Liver (tissue), 9 donors: ENCODE data around the gene C6orf89. TPM values are rescaled to one million over a fixed set of nuclear protein-coding genes. Genes with fewer than 3 reads are reported as not detected.

ENCODE experiments used
- DNase-seq: peaks from one replicate; pipeline ENCODE4 v3.0.0-alpha.2; 2017; ENCODE audit warnings: low spot score
- H3K27ac ChIP-seq, 2 donors: one replicate each; pipeline ENCODE4 v1.7.0; 2013; ENCODE audit warnings: inconsistent platforms in 2 of 2, low read length in 2 of 2, control low read depth in 1 of 2, low read depth in 1 of 2, mild to moderate bottlenecking in 1 of 2
- H3K27me3 ChIP-seq, 4 donors: one replicate each; pipeline versions ENCODE4 v1.6.1 to v1.7.0; 2013; ENCODE audit warnings: low read length in 3 of 4, inconsistent platforms in 1 of 4, mild to moderate bottlenecking in 1 of 4, moderate library complexity in 1 of 4; ENCODE audit not compliant: control insufficient read depth in 4 of 4, insufficient read depth in 4 of 4
- H3K36me3 ChIP-seq, 4 donors: one replicate each; pipeline versions ENCODE4 v1.6.1 to v1.7.0; 2013; ENCODE audit warnings: low read length in 3 of 4, mild to moderate bottlenecking in 3 of 4, low read depth in 1 of 4, moderate library complexity in 1 of 4; ENCODE audit not compliant: control insufficient read depth in 4 of 4, insufficient read depth in 3 of 4
- H3K4me1 ChIP-seq, 4 donors: one replicate each; pipeline versions ENCODE4 v1.6.1 to v1.7.0; 2013; ENCODE audit warnings: low read length in 3 of 4, mild to moderate bottlenecking in 3 of 4, moderate library complexity in 1 of 4; ENCODE audit not compliant: control insufficient read depth in 4 of 4, insufficient read depth in 4 of 4
- H3K4me3 ChIP-seq, 3 donors: one replicate each; pipeline versions ENCODE4 v1.6.1 to v1.7.0; 2013; ENCODE audit warnings: low read length in 3 of 3, control low read depth in 1 of 3, low read depth in 1 of 3, mild to moderate bottlenecking in 1 of 3
- H3K9ac ChIP-seq, 2 donors: one replicate each; pipeline ENCODE4 v1.7.0; 2013; ENCODE audit warnings: low read length in 2 of 2, mild to moderate bottlenecking in 2 of 2, moderate library complexity in 2 of 2, control low read depth in 1 of 2, low read depth in 1 of 2
- H3K9me3 ChIP-seq, 4 donors: one replicate each; pipeline versions ENCODE4 v1.6.1 to v1.7.0; 2013; ENCODE audit warnings: low read length in 3 of 4; ENCODE audit not compliant: control insufficient read depth in 4 of 4
- EGR1 ChIP-seq, 2 donors: IDR thresholded peaks; 2 replicates each; pipeline ENCODE4 v1.6.1; 2016 to 2018; ENCODE audit warnings: antibody characterized with exemption in 2 of 2, low read depth in 2 of 2
- FOXA1 ChIP-seq: IDR thresholded peaks from 2 replicates; pipeline ENCODE4 v1.6.1; 2016; ENCODE audit warnings: antibody characterized with exemption
- FOXA2 ChIP-seq: IDR thresholded peaks from 2 replicates; pipeline ENCODE4 v1.6.1; 2016; ENCODE audit warnings: antibody characterized with exemption
- GABPA ChIP-seq, 2 donors: IDR thresholded peaks in 1 of 2; conservative IDR thresholded peaks in 1 of 2; 2 replicates each; pipeline ENCODE4 v1.6.1; 2016; ENCODE audit warnings: antibody characterized with exemption in 2 of 2, mild to moderate bottlenecking in 1 of 2, moderate library complexity in 1 of 2
- HNF4A ChIP-seq, 2 donors: conservative IDR thresholded peaks; 2 replicates each; pipeline ENCODE4 v1.6.1; 2016; ENCODE audit warnings: antibody characterized with exemption in 2 of 2, mild to moderate bottlenecking in 2 of 2
- HNF4G ChIP-seq: IDR thresholded peaks from 2 replicates; pipeline ENCODE4 v1.6.1; 2016; ENCODE audit warnings: antibody characterized with exemption
- JUND ChIP-seq, 2 donors: IDR thresholded peaks; 2 replicates each; pipeline ENCODE4 v1.6.1; 2016; ENCODE audit warnings: antibody characterized with exemption in 2 of 2
- NR2F2 ChIP-seq: IDR thresholded peaks from 2 replicates; pipeline ENCODE4 v1.6.1; 2016; ENCODE audit warnings: antibody characterized with exemption
- RAD21 ChIP-seq, 2 donors: IDR thresholded peaks; 2 replicates each; pipeline ENCODE4 v1.6.1; 2016; ENCODE audit warnings: antibody characterized with exemption in 2 of 2, mild to moderate bottlenecking in 2 of 2
- RXRA ChIP-seq, 2 donors: IDR thresholded peaks; 2 replicates each; pipeline ENCODE4 v1.6.1; 2017 to 2018; ENCODE audit warnings: antibody characterized with exemption in 2 of 2, mild to moderate bottlenecking in 1 of 2
- SP1 ChIP-seq: IDR thresholded peaks from 2 replicates; pipeline ENCODE4 v1.6.1; 2018; ENCODE audit warnings: antibody characterized with exemption, mild to moderate bottlenecking
- TAF1 ChIP-seq: conservative IDR thresholded peaks from 2 replicates; pipeline ENCODE4 v1.6.1; 2016; ENCODE audit warnings: antibody characterized with exemption, mild to moderate bottlenecking
- YY1 ChIP-seq: IDR thresholded peaks from 2 replicates; pipeline ENCODE4 v1.6.1; 2016; ENCODE audit warnings: antibody characterized with exemption, mild to moderate bottlenecking
- WGBS: extraction: QIAGEN DNeasy Blood & Tissue Kit; methylation state at CpG from one replicate; pipeline ENCODE4 v1.1.7; 2013; 5-methylcytosine and 5-hydroxymethylcytosine counted together
- polyA plus RNA-seq, 2 donors: library from polyadenylated mRNA; stranded (reverse) in 1 of 2; unstranded in 1 of 2; fragments of 200-250 nt in 1 of 2; fragments of >200 nt in 1 of 2; fragmentation: Nextera tagmentation in 1 of 2; extraction: Ambion mirVana in 1 of 2; gene quantifications; one replicate each; pipeline versions ENCODE4 v1.2.1 to v1.2.3, GENCODE V29; 2013 to 2015
- total RNA-seq, 2 donors: library from RNA; depleted of rRNA; stranded (reverse); fragments of >200 nt; gene quantifications; one replicate each; pipeline ENCODE4 v1.2.3, GENCODE V29; 2014
- TF ChIP-seq, protein P1 (sequence below): IDR thresholded peaks from 2 replicates; pipeline ENCODE4 v1.6.1; 2016; ENCODE audit warnings: antibody characterized with exemption, mild to moderate bottlenecking
- TF ChIP-seq, protein P2 (sequence below): IDR thresholded peaks from 2 replicates; pipeline ENCODE4 v1.6.1; 2016; ENCODE audit warnings: antibody characterized with exemption
- TF ChIP-seq, protein P3 (sequence below): fragments of 150-350 bp; IDR thresholded peaks from 2 replicates; pipeline ENCODE4 v1.5.1; 2017; ENCODE audit warnings: improper control_type of control experiment, low read depth, low read length; ENCODE audit not compliant: missing input control
- TF ChIP-seq, protein P4 (sequence below): IDR thresholded peaks from 2 replicates; pipeline ENCODE4 v1.6.1; 2016; ENCODE audit warnings: antibody characterized with exemption
- donor health status: healthy.
- donor health status: healthy.
- donor health status: healthy.
- donor health status: healthy.
- donor health status: healthy.

C6orf89 gene
- total and polyA plus RNA-seq, 4 donors: 14.0 to 27.2 (median 21.0) TPM

DNA sequence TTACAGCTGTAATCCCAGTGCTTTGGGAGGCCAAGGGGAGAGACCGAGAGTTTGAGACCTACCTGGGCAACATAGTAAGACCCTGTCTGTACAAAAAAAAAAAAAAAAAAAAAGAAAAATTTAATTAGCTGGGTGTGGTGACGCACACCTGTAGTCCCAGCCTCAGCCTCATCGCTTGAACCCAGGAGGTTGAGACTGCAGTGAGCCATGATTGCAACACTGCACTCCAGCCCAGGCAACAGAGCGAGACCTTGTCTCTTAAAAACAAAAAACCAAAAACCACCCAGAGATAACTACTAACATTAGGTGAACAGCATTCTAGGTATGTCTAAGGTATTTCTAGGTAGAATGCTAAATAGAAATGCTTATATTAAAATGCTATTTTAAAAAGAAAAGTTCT lies 47.8 kb downstream of the C6orf89 start (continued):
- TF ChIP-seq, protein P1, sequence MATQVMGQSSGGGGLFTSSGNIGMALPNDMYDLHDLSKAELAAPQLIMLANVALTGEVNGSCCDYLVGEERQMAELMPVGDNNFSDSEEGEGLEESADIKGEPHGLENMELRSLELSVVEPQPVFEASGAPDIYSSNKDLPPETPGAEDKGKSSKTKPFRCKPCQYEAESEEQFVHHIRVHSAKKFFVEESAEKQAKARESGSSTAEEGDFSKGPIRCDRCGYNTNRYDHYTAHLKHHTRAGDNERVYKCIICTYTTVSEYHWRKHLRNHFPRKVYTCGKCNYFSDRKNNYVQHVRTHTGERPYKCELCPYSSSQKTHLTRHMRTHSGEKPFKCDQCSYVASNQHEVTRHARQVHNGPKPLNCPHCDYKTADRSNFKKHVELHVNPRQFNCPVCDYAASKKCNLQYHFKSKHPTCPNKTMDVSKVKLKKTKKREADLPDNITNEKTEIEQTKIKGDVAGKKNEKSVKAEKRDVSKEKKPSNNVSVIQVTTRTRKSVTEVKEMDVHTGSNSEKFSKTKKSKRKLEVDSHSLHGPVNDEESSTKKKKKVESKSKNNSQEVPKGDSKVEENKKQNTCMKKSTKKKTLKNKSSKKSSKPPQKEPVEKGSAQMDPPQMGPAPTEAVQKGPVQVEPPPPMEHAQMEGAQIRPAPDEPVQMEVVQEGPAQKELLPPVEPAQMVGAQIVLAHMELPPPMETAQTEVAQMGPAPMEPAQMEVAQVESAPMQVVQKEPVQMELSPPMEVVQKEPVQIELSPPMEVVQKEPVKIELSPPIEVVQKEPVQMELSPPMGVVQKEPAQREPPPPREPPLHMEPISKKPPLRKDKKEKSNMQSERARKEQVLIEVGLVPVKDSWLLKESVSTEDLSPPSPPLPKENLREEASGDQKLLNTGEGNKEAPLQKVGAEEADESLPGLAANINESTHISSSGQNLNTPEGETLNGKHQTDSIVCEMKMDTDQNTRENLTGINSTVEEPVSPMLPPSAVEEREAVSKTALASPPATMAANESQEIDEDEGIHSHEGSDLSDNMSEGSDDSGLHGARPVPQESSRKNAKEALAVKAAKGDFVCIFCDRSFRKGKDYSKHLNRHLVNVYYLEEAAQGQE: no peak

- Histone ChIP-seq H3K9ac (no peak overlapping the region), H3K4me1 (no peaks in the 10 kb centered on the region), H3K9me3 (no peaks in the 10 kb centered on the region), H3K4me3 (no peak overlapping the region), H3K36me3 (no peaks in the 10 kb centered on the region), H3K27ac (no peak overlapping the region), H3K27me3 (peaks cover 0 to 3% (median 0%) of the 10 kb centered on the region in 4 donors)
- no peak for DNase-seq
- 86% methylated on average over 7 of the region's 7 CpGs for WGBS
- TF ChIP-seq, protein P2, sequence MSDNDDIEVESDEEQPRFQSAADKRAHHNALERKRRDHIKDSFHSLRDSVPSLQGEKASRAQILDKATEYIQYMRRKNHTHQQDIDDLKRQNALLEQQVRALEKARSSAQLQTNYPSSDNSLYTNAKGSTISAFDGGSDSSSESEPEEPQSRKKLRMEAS: no peak
- TF ChIP-seq FOXA2 (no peak), SP1 (no peak), TAF1 (no peak), RAD21 (IDR thresholded peaks at IDR 0.05) (no peak)
Measured at GRCh38 chr6:36934901-36935300, 49.1 kb downstream of the C6orf89 start.

DNA sequence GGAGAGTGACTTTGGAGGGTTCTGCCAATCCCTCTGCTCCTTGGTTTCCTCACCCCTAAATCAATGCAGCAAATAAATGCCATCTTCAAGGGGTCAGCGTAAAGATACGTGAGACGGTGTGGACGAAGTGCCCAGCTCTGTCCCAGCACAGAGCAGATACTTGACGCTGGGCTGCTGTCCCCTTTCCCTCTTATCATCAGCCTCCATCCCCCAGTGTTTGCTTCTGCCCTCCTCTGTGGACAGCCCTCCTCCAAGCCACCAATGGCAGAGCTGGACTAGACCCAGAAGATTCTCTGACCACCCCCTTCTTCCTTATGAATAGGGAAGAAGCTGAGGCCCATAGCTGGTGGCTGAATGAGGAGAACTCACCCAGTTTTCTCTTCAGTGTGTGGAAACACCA lies 51.1 kb downstream of the C6orf89 start:
- no peak for DNase-seq
- Histone ChIP-seq H3K4me1 (no peaks in the 10 kb centered on the region), H3K27ac (no peak overlapping the region), H3K9me3 (no peaks in the 10 kb centered on the region), H3K9ac (no peak overlapping the region), H3K36me3 (no peaks in the 10 kb centered on the region), H3K4me3 (no peak overlapping the region), H3K27me3 (peaks cover 0 to 3% (median 0%) of the 10 kb centered on the region in 4 donors)
- TF ChIP-seq TAF1 (no peak), RAD21 (IDR thresholded peaks at IDR 0.05) (no peak), FOXA1 (no peak), YY1 (no peak), NR2F2 (no peak), HNF4G (no peak), EGR1 (IDR thresholded peaks at IDR 0.05; ENCODE audit: low read depth in 2 of 2) (no peak), HNF4A (conservative IDR thresholded peaks at IDR 0.05) (no peak), GABPA (IDR thresholded peaks at IDR 0.05 in 1 of 2, conservative IDR thresholded peaks at IDR 0.05 in 1 of 2) (no peak), JUND (IDR thresholded peaks at IDR 0.05) (no peak), FOXA2 (no peak), SP1 (no peak), RXRA (IDR thresholded peaks at IDR 0.05) (no peak)
- TF ChIP-seq, protein P1: no peak
- TF ChIP-seq, protein P3, sequence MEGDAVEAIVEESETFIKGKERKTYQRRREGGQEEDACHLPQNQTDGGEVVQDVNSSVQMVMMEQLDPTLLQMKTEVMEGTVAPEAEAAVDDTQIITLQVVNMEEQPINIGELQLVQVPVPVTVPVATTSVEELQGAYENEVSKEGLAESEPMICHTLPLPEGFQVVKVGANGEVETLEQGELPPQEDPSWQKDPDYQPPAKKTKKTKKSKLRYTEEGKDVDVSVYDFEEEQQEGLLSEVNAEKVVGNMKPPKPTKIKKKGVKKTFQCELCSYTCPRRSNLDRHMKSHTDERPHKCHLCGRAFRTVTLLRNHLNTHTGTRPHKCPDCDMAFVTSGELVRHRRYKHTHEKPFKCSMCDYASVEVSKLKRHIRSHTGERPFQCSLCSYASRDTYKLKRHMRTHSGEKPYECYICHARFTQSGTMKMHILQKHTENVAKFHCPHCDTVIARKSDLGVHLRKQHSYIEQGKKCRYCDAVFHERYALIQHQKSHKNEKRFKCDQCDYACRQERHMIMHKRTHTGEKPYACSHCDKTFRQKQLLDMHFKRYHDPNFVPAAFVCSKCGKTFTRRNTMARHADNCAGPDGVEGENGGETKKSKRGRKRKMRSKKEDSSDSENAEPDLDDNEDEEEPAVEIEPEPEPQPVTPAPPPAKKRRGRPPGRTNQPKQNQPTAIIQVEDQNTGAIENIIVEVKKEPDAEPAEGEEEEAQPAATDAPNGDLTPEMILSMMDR: no peak
- TF ChIP-seq, protein P4, sequence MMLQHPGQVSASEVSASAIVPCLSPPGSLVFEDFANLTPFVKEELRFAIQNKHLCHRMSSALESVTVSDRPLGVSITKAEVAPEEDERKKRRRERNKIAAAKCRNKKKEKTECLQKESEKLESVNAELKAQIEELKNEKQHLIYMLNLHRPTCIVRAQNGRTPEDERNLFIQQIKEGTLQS: no peak
- 91% methylated on average over 5 of the region's 5 CpGs for WGBS
